Endothelial cell of umbilical vein (primary cell): Measurements from ENCODE around the gene CCDC6. TPM values are rescaled to one million over a fixed set of nuclear protein-coding genes. Genes with fewer than 3 reads are reported as not detected.

Experiments
- BruUV-seq: library from RNA; stranded (reverse); fragments of 400-500 nt; replicated peaks from 2 replicates; lab custom pipeline; 2021; lab: Mats Ljungman, UMichigan
- CTCF ChIA-PET: fragments of 300-600, 350-600 bp; sonication (Branson Sonifier 250); formaldehyde crosslinking; loops from one replicate; lab custom pipeline; 2021; ENCODE audit warnings: antibody characterized with exemption, inconsistent platforms; lab: Charles Lee
- POLR2A ChIA-PET: fragments of 300-600, 350-600 bp; sonication (Branson Sonifier 250); formaldehyde crosslinking; loops from one replicate; lab custom pipeline; 2021; ENCODE audit warnings: antibody characterized with exemption, inconsistent platforms; lab: Charles Lee
- DNase-seq: peaks from one replicate; pipeline ENCODE4 v3.0.0-alpha.2; 2011; ENCODE audit warnings: low read depth, low spot score
- FAIRE-seq: peaks from 2 replicates; lab custom pipeline; 2011; peaks lifted over from hg19 to GRCh38; lab: Jason Lieb, UNC
- H2AFZ ChIP-seq: 2 replicates; pipeline ENCODE4 v1.6.0; 2012; ENCODE audit warnings: low read depth, low read length, control low read depth, inconsistent platforms
- H3K27ac ChIP-seq: 2 replicates; pipeline ENCODE4 v1.5.1; 2011; ENCODE audit warnings: low read depth, mild to moderate bottlenecking, control low read depth, low read length, moderate library complexity; ENCODE audit not compliant: insufficient read depth
- H3K27me3 ChIP-seq, 2 experiments: 2 replicates each; pipeline versions ENCODE4 v1.6.0 to v1.6.1; 2011; ENCODE audit warnings: low read length in 2 of 2, mixed read lengths in 1 of 2; ENCODE audit not compliant: control insufficient read depth in 2 of 2, insufficient read depth in 2 of 2
- H3K36me3 ChIP-seq, 2 experiments: 2 replicates in 1 of 2; 3 replicates in 1 of 2; pipeline ENCODE4 v1.5.1; 2011; ENCODE audit warnings: low read length in 2 of 2, mild to moderate bottlenecking in 1 of 2, moderate library complexity in 1 of 2; ENCODE audit not compliant: control insufficient read depth in 2 of 2, insufficient read depth in 2 of 2; ENCODE audit errors: extremely low read depth in 1 of 2
- H3K4me1 ChIP-seq: 3 replicates; pipeline ENCODE4 v1.5.1; 2011; ENCODE audit warnings: mild to moderate bottlenecking, low read length; ENCODE audit not compliant: control insufficient read depth, insufficient read depth; ENCODE audit errors: extremely low read depth
- H3K4me2 ChIP-seq: 2 replicates; pipeline ENCODE4 v1.6.1; 2011; ENCODE audit warnings: low read length, control low read depth, mixed read lengths; ENCODE audit not compliant: insufficient read depth
- H3K4me3 ChIP-seq, 3 experiments: fragments of 200-600 bp in 1 of 3; sonication (generic), shearing (Covaris generic) in 1 of 3; replicated peaks in 1 of 3; 2 replicates each; pipeline ENCODE4 v1.5.1; 2011 to 2016; ENCODE audit warnings: control low read depth in 3 of 3, low read length in 3 of 3, mild to moderate bottlenecking in 2 of 3, inconsistent platforms in 1 of 3, low read depth in 1 of 3, moderate library complexity in 1 of 3; ENCODE audit not compliant: insufficient read depth in 1 of 3
- H3K79me2 ChIP-seq: 2 replicates; pipeline ENCODE4 v1.6.0; 2012; ENCODE audit warnings: low read length, inconsistent platforms; ENCODE audit not compliant: control insufficient read depth, insufficient read depth
- H3K9ac ChIP-seq: replicated peaks from 2 replicates; pipeline ENCODE3; 2011; ENCODE audit warnings: low read length, control low read depth; ENCODE audit not compliant: insufficient read depth; ENCODE audit errors: extremely low read depth
- H3K9me1 ChIP-seq: replicated peaks from 3 replicates; pipeline ENCODE4 v1.6.0; 2011; ENCODE audit warnings: mild to moderate bottlenecking, low read length; ENCODE audit not compliant: control insufficient read depth, insufficient read depth; ENCODE audit errors: extremely low read depth
- H3K9me3 ChIP-seq: replicated peaks from 2 replicates; pipeline ENCODE4 v1.5.1; 2012; ENCODE audit warnings: low read length, inconsistent platforms; ENCODE audit not compliant: control insufficient read depth, insufficient read depth
- H4K20me1 ChIP-seq: replicated peaks from 2 replicates; pipeline ENCODE3; 2011; ENCODE audit warnings: mild to moderate bottlenecking, low read length; ENCODE audit not compliant: control insufficient read depth, insufficient read depth; ENCODE audit errors: extremely low read depth
- EZH2 ChIP-seq: IDR thresholded peaks from 2 replicates; pipeline ENCODE4 v1.6.1; 2012; ENCODE audit warnings: borderline replicate concordance, low read depth, mild to moderate bottlenecking, moderate library complexity, low read length, inconsistent platforms; ENCODE audit not compliant: severe bottlenecking
- FOS ChIP-seq: IDR thresholded peaks from 2 replicates; pipeline ENCODE4 v1.6.1; 2011; ENCODE audit warnings: mild to moderate bottlenecking, low read length, moderate library complexity, borderline replicate concordance; ENCODE audit not compliant: insufficient read depth
- GATA2 ChIP-seq: IDR thresholded peaks from 2 replicates; pipeline ENCODE4 v1.7.0; 2011; ENCODE audit warnings: low read depth, mild to moderate bottlenecking, moderate library complexity, mixed read lengths, low read length; ENCODE audit not compliant: insufficient read length, insufficient read depth
- JUN ChIP-seq: IDR thresholded peaks from 2 replicates; pipeline ENCODE4 v1.6.1; 2011; ENCODE audit warnings: borderline replicate concordance, low read depth; ENCODE audit not compliant: insufficient read length, insufficient read depth
- MAX ChIP-seq: IDR thresholded peaks from 2 replicates; pipeline ENCODE4 v1.6.1; 2011; ENCODE audit not compliant: insufficient read depth, insufficient read length
- MYC ChIP-seq: IDR thresholded peaks from one replicate; pipeline ENCODE4 v1.6.1; 2011; ENCODE audit warnings: mild to moderate bottlenecking, low read depth, low read length
- POLR2A ChIP-seq: IDR thresholded peaks from 2 replicates; pipeline ENCODE4 v1.6.1; 2012; ENCODE audit warnings: low read depth, mild to moderate bottlenecking, control low read depth, low read length
- POLR2AphosphoS5 ChIP-seq: IDR thresholded peaks from 2 replicates; pipeline ENCODE4 v1.6.1; 2012; ENCODE audit warnings: low read depth, mild to moderate bottlenecking, control low read depth, low read length, moderate library complexity; ENCODE audit not compliant: insufficient read depth
- dilution Hi-C: fragments of 300-500 bp; cut with MboI; formaldehyde crosslinking; loops from one replicate; pipeline ENCODE4 v1.15.0; 2019; ENCODE audit warnings: low sequenced_read_pairs; ENCODE audit not compliant: extremely low pct_ligation_motif_present
- intact Hi-C: fragments of 100-400 bp; cut with micrococcal nuclease; formaldehyde crosslinking; loops from one replicate; pipeline ENCODE4 v1.10.0; 2022
- polyA plus RNA-seq, 4 experiments: library from polyadenylated mRNA; depleted of rRNA in 3 of 4; stranded (reverse) in 3 of 4; unstranded in 1 of 4; fragments of >200 nt; gene quantifications; 2 replicates each; pipeline versions ENCODE4 v1.2.1 to v1.2.3, GENCODE V29; 2011 to 2012; ENCODE audit warnings: missing spikeins in 1 of 4
- total RNA-seq: library from RNA; stranded (reverse); gene quantifications from 2 replicates; pipeline ENCODE4 v1.2.3, GENCODE V29; 2021
- TF ChIP-seq, protein P1 (sequence below), 2 donors: IDR thresholded peaks; 1 replicate in 1 of 2; 2 replicates in 1 of 2; pipeline ENCODE4 v1.5.1; 2011; ENCODE audit warnings: low read length in 2 of 2, mild to moderate bottlenecking in 2 of 2, moderate library complexity in 2 of 2, control low read depth in 1 of 2, inconsistent platforms in 1 of 2, low read depth in 1 of 2; ENCODE audit not compliant: insufficient read depth in 1 of 2; ENCODE audit errors: extremely low read depth in 1 of 2

The CCDC6 gene
- total and polyA plus RNA-seq, 2 donors (not counting 3 experiments of a cell fraction or from before 2014, with no cell fraction given), result 16.8 to 36.8 TPM

DNA sequence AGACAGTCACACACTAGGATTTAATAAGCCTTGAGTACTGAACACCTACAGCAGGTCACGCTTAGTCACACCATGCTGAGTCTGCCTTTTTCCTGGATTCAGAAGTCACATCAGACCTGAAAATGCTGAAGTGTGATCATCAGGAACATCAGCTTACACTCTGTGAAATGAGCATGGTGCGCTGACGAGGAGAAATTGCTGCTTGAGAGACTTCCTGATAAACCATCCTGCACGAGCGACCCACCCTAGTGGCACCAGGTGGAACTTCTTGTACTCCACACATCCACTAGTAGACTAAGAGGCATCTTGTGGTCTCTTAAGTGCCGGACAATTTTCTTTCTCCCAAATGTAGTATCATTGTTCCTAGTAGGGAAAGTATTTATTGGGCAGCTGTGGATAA lies 101.3 kb downstream of the CCDC6 start:
- Histone ChIP-seq H3K79me2 (no peaks in the 10 kb centered on the region), H3K9me3 (no peaks in the 10 kb centered on the region), H3K4me1 (no peaks in the 10 kb centered on the region), H3K36me3 (peaks cover 2 to 25% of the 10 kb centered on the region in 2 experiments), H3K4me3 (no peak overlapping the region), H2AFZ (no peak overlapping the region), H4K20me1 (no peaks in the 10 kb centered on the region), H3K9me1 (no peaks in the 10 kb centered on the region), H3K27ac (no peak overlapping the region), H3K27me3 (no peaks in the 10 kb centered on the region), H3K9ac (no peak overlapping the region), H3K4me2 (no peak overlapping the region)
- DNase-seq (no peak), FAIRE-seq (no peak)
- ChIA-PET CTCF (interaction anchor here (1.8 kb wide), 1 partner anchor 15 kb away, joined by 3 read pairs; no protein-coding TSS in a partner anchor), POLR2A (no interaction called here)
- dilution Hi-C loops (no loop called here), intact Hi-C loops (loop anchor here (5.0 kb wide), 1 partner anchor 227 kb away; no protein-coding TSS in a partner anchor)
- no TSS peak for BruUV-seq
- TF ChIP-seq, protein P1, sequence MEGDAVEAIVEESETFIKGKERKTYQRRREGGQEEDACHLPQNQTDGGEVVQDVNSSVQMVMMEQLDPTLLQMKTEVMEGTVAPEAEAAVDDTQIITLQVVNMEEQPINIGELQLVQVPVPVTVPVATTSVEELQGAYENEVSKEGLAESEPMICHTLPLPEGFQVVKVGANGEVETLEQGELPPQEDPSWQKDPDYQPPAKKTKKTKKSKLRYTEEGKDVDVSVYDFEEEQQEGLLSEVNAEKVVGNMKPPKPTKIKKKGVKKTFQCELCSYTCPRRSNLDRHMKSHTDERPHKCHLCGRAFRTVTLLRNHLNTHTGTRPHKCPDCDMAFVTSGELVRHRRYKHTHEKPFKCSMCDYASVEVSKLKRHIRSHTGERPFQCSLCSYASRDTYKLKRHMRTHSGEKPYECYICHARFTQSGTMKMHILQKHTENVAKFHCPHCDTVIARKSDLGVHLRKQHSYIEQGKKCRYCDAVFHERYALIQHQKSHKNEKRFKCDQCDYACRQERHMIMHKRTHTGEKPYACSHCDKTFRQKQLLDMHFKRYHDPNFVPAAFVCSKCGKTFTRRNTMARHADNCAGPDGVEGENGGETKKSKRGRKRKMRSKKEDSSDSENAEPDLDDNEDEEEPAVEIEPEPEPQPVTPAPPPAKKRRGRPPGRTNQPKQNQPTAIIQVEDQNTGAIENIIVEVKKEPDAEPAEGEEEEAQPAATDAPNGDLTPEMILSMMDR (IDR thresholded peaks at IDR 0.05; ENCODE audit: extremely low read depth in 1 of 2, insufficient read depth in 1 of 2, low read depth in 1 of 2, low read length in 2 of 2), result peak; percentile 38 to 40
- TF ChIP-seq EZH2, result no peak
- no peak for TF ChIP-seq FOS

DNA sequence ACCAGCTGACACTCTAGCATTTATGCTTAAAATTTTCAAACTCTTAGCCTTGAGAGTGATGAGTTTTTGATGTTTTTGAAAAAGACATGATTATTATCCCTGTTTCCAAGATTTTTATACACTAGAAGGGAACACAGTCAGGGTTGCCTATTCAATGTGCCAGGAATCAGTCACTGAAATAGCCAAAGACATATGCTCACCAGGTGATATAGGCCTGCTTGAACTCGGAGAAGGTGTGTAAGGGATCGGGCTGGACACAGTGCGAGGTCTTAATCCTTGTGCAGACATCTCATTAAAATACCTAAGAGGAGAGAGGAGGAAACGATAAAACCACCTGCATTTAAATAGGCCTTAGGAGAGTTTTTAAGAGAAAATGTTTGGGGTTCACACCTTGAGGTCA lies 102.1 kb downstream of the CCDC6 start:
- no peak overlapping the region for H3K27ac ChIP-seq
- H3K79me2 ChIP-seq, result no peaks in the 10 kb centered on the region
- H3K9me1 ChIP-seq, result no peaks in the 10 kb centered on the region
- dilution Hi-C loops, result no loop called here
- POLR2A ChIA-PET, result no interaction called here
- no peak overlapping the region for H2AFZ ChIP-seq
- FAIRE-seq (no peak), DNase-seq (no peak)
- TF ChIP-seq POLR2A, result no peak
- TF ChIP-seq MAX, result no peak
- no peak for TF ChIP-seq EZH2
- no peak for TF ChIP-seq JUN
- TF ChIP-seq POLR2AphosphoS5, result no peak
- no peak for TF ChIP-seq MYC
- no peak for TF ChIP-seq GATA2
- no peak for TF ChIP-seq FOS
- TF ChIP-seq, protein P1 (IDR thresholded peaks at IDR 0.05; ENCODE audit: extremely low read depth in 1 of 2, insufficient read depth in 1 of 2, low read depth in 1 of 2, low read length in 2 of 2), result no peak
- H3K9ac ChIP-seq, result no peak overlapping the region
- no peak overlapping the region for H3K4me3 ChIP-seq
- H3K4me1 ChIP-seq, result no peaks in the 10 kb centered on the region
- no peak overlapping the region for H3K4me2 ChIP-seq
- intact Hi-C loops, result no loop called here
- H4K20me1 ChIP-seq, result no peaks in the 10 kb centered on the region
- H3K36me3 ChIP-seq, result peaks cover 2 to 21% of the 10 kb centered on the region in 2 experiments
- no peaks in the 10 kb centered on the region for H3K9me3 ChIP-seq
- BruUV-seq, result no TSS peak
- H3K27me3 ChIP-seq, result no peaks in the 10 kb centered on the region
- CTCF ChIA-PET, result interaction anchor here (0.7 to 1.8 kb wide), 2 partner anchors 16 to 170 kb away, joined by 3 read pairs; no protein-coding TSS in a partner anchor
